Gastroesophageal sphincter (tissue), 3 donors: Measurements from ENCODE around the gene PEPD.

Source experiments
- CTCF ChIP-seq, 4 experiments: fragments of 200-600 bp in 2 of 4; fragments of 450-650 bp in 2 of 4; sonication (generic) in 1 of 4; IDR thresholded peaks; one replicate each; pipeline ENCODE4 v1.5.1; 2017 to 2019; ENCODE audit warnings: antibody characterized with exemption in 4 of 4, mild to moderate bottlenecking in 2 of 4, moderate library complexity in 2 of 4
- POLR2A ChIP-seq, 2 donors: fragments of 450-650 bp; IDR thresholded peaks; one replicate each; pipeline ENCODE4 v1.6.1; 2017; ENCODE audit warnings: antibody characterized with exemption in 2 of 2, mild to moderate bottlenecking in 2 of 2, moderate library complexity in 1 of 2

GRCh38 chr19:33518541-33518940, 3.0 kb downstream of the PEPD start:
- no peak for TF ChIP-seq CTCF (IDR thresholded peaks at IDR 0.05)
- TF ChIP-seq POLR2A (IDR thresholded peaks at IDR 0.05): no peak
